ENCODE data around the gene MSI2.

DNA sequence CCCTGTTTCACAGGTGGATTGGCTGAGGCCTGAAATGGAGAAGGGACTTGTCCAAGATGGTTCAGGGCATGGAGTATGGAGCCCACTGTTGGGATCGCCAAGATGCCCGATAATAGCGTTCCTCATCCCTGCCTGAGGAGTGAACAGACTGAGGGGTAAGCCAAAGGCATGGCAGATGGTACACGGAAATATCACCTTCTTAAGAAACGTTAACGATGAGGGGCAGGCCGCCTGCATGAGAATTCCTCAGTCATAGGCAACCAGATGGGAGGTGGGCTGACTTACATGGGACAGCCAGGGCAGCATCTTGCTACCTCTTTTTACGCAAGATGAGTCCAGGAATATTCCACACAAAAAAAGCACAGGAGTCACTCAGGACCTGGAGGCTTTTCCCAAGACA is 300.7 kb downstream of the MSI2 start:
- TF ChIP-seq, protein P1, sequence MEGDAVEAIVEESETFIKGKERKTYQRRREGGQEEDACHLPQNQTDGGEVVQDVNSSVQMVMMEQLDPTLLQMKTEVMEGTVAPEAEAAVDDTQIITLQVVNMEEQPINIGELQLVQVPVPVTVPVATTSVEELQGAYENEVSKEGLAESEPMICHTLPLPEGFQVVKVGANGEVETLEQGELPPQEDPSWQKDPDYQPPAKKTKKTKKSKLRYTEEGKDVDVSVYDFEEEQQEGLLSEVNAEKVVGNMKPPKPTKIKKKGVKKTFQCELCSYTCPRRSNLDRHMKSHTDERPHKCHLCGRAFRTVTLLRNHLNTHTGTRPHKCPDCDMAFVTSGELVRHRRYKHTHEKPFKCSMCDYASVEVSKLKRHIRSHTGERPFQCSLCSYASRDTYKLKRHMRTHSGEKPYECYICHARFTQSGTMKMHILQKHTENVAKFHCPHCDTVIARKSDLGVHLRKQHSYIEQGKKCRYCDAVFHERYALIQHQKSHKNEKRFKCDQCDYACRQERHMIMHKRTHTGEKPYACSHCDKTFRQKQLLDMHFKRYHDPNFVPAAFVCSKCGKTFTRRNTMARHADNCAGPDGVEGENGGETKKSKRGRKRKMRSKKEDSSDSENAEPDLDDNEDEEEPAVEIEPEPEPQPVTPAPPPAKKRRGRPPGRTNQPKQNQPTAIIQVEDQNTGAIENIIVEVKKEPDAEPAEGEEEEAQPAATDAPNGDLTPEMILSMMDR (IDR thresholded peaks at IDR 0.05; ENCODE audit: insufficient read depth, low read depth, low read length), result no peak
- no peak for TF ChIP-seq EZH2 (IDR thresholded peaks at IDR 0.05; ENCODE audit: insufficient read depth, low read length)
